ENCODE results near the gene CISTR. TPM values are rescaled to one million over a fixed set of nuclear protein-coding genes. Genes with fewer than 3 reads are reported as not detected.

Gene CISTR
- total RNA-seq, 1 donor: not detected

DNA sequence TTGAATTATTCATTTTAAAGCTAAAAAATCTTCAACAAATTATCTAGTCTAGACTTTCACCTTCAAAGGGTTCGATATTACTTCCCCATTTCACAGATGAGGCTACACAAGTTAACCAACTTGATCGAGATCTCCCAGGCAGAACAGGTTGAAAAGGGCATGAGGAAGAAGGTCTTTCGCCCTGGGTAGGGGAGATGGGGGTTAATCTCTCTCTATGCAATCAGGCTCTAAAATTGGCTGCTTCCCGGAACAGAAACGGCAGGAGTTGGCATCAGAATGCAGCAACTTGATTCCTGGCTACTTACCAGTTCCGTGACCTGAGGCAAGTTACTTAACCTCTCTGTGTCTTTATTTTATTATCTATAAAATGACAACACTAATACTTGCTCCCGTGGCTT is 2.4 kb upstream of the CISTR start:
- TF ChIP-seq, protein P1, sequence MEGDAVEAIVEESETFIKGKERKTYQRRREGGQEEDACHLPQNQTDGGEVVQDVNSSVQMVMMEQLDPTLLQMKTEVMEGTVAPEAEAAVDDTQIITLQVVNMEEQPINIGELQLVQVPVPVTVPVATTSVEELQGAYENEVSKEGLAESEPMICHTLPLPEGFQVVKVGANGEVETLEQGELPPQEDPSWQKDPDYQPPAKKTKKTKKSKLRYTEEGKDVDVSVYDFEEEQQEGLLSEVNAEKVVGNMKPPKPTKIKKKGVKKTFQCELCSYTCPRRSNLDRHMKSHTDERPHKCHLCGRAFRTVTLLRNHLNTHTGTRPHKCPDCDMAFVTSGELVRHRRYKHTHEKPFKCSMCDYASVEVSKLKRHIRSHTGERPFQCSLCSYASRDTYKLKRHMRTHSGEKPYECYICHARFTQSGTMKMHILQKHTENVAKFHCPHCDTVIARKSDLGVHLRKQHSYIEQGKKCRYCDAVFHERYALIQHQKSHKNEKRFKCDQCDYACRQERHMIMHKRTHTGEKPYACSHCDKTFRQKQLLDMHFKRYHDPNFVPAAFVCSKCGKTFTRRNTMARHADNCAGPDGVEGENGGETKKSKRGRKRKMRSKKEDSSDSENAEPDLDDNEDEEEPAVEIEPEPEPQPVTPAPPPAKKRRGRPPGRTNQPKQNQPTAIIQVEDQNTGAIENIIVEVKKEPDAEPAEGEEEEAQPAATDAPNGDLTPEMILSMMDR (IDR thresholded peaks at IDR 0.05; ENCODE audit: insufficient read depth, low read depth, low read length): no peak
- H3K4me3 ChIP-seq (ENCODE audit: low read depth, low read length): no peak overlapping the region
- no peak for DNase-seq (ENCODE audit: low read depth)

DNA sequence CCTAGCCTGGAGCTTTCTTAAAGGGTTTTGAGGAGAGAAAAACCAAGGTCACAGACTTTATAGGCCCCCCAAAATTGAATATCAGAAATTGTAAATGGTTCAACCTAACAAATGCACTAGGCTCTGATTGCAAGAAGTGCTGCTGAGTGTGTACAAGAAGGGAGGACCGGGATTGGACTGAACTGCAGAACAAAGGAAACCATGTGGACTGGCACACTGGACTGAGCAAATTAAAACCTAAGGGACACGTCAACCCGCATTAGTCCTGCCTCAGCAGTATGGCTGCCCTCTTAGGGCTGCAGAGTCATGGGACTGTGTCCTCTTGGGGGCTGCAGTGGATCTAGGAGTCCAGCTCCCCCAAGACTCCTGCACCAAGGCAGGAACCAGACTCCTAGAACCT is 842 bp upstream of the CISTR start:
- no peak for DNase-seq (ENCODE audit: low read depth)
- H3K4me3 ChIP-seq (ENCODE audit: low read depth, low read length): no peak overlapping the region
- TF ChIP-seq, protein P1 (IDR thresholded peaks at IDR 0.05; ENCODE audit: insufficient read depth, low read depth, low read length): no peak

DNA sequence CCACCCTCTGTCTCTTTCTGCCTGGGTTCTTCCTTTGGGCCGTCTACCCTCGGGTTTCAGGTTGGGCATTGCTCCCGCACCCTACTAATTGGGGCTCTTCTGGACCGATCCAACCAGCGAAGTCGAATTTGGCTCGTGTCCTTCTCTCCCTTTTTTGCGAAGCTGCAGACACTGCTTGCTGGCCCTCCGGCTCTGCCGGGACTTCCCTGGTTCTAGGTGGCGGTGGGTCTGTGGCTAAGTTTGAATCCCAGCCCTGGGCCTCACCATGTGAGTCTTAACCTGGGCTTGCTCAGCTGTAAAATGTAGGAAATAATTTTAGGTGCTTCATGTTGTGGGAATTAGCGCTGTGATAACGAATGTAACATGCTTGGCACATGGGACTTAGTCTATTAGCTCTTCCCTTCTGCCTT is 418 bp upstream of the CISTR start:
- no peak for DNase-seq (ENCODE audit: low read depth)
- TF ChIP-seq, protein P1 (IDR thresholded peaks at IDR 0.05; ENCODE audit: insufficient read depth, low read depth, low read length): no peak
- H3K4me3 ChIP-seq (ENCODE audit: low read depth, low read length): no peak overlapping the region

DNA sequence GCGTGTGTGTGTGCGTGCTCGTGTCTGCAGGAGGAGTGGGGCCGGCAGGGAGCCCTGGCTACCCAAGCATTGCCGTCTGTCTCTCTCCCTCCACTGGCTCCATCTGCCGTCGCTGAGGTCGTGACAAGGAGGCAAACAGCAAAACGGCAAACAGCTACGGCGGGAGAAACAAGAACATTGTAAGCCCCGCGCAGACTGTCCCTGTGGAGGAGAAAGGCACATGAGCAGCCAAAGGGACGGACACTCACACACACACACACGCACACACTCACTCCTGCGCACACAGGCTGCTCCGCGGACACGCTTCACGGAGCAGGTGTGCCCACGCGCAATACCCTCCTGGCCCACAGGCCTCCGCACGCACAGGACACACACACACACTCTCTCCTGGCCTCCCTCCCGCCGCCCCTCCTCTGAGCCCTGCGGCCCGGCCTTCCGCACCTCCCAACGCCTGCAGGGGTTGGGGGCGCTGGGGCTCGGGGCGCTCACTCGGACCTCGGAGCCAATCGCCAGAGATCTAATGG is 905 bp downstream of the CISTR start:
- TF ChIP-seq, protein P1 (IDR thresholded peaks at IDR 0.05; ENCODE audit: insufficient read depth, low read depth, low read length): no peak
- H3K4me3 ChIP-seq (ENCODE audit: low read depth, low read length): peak overlapping the region; percentile 51
- no peak for DNase-seq (ENCODE audit: low read depth)

DNA sequence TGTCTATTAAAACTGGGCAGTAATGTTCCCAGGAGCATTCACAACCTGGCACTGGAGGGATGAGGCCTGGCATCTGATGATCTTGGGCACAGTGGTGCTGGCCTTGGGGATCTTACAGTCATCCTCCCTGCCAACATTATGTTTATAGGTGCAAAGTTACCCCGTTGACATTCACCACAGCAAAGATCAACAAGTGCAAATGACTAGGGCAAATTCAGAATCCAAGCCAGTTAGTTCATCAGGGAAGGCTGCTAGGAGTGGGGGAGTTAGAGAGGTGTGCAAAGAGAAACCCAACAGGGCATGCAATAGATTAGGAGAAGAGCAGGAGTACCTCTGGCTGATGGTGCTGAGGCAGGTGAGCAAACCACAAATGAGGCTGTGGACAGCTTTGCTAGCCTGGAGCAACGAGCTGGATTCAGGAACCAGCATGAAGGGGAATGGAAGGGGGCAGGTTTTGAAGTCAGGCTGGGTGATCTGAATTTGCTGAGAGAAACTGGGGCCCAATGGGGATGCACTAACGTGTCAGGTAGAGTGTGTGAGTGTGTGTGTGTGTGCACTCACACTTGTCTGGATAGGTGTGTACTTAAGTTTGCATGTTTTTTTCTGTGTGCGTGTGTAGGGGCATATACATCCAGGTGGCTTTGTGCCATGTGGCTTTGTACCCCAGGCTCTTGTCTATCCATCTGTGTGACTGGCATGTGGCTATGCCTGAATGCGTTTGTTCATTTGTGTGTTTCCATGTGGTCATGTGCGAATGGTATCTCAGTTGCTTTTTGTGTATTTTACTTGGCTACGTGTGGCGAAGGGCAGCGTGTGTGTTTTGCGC is 1.6 kb downstream of the CISTR start:
- no peak overlapping the region for H3K4me3 ChIP-seq (ENCODE audit: low read depth, low read length)
- TF ChIP-seq, protein P1 (IDR thresholded peaks at IDR 0.05; ENCODE audit: insufficient read depth, low read depth, low read length): no peak
- no peak for DNase-seq (ENCODE audit: low read depth)

DNA sequence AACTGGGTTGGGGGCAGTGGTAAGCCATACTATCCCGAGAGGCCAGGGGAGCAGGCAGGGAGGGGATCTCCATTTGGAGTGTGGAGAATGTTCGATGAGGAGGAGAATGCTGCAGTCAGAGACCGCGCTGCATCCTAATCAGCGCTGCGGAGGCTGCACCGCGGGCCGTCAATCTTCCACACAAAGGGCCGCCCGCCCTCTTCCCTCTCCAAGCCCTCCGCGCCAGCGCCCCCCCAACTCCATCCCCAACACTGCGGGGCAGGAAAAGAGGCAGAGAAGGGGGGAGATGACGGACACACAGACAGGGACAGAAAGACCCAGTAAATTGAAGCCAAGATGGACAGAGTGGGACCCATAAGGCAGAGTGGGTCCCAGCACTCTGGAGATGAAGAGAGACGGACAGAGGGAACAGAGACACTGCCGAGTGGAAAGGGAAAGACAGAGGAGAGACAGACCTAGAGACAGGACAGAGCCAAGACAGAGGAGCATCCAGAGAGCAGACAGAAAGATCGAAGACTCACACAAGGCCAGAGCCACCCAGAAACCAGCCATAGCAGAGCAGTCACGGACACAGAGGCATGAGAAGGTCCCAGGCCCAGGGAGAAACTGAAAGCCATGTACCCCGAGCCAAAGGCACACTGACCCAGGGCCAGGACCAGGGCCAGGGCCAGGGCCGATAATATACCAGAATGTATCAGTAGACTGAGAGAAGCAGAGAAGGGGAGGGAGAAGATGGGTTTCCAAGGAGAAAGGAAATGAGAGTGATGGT is 3.5 kb downstream of the CISTR start:
- no peak overlapping the region for H3K4me3 ChIP-seq (ENCODE audit: low read depth, low read length)
- DNase-seq (ENCODE audit: low read depth): no peak
- TF ChIP-seq, protein P1 (IDR thresholded peaks at IDR 0.05; ENCODE audit: insufficient read depth, low read depth, low read length): no peak
